IMR-90 (cell line): Measurements from ENCODE around the gene CAP2. TPM values are rescaled to one million over a fixed set of nuclear protein-coding genes. Genes with fewer than 3 reads are reported as not detected.

Experiments used
- ATAC-seq: fragments of 200-7000 bp; cut with Tn5 transposase; 2 replicates; pipeline ENCODE4 v1.9.1; 2020; ENCODE audit warnings: low read depth, mild to moderate bottlenecking, moderate library complexity
- BruUV-seq: library from RNA; stranded (reverse); fragments of 400-500 nt; replicated peaks from 2 replicates; lab custom pipeline; 2021; lab: Mats Ljungman, UMichigan
- CTCF ChIA-PET: fragments of 300-600 bp; formaldehyde crosslinking; extraction: SDS; loops from one replicate; lab custom pipeline; 2021; ENCODE audit warnings: antibody characterized with exemption; lab: Yijun Ruan, JAX
- POLR2A ChIA-PET: fragments of 300-600 bp; sonication (Branson Sonifier 250); formaldehyde crosslinking; loops from one replicate; lab custom pipeline; 2022; ENCODE audit warnings: antibody characterized with exemption; ENCODE audit not compliant: unreplicated experiment; lab: Charles Lee
- DNase-seq: peaks from one replicate; pipeline ENCODE4 v3.0.0; 2013
- H2AFZ ChIP-seq: replicated peaks from 2 replicates; pipeline ENCODE3; 2013; ENCODE audit warnings: low read length, mild to moderate bottlenecking; ENCODE audit not compliant: poor library complexity
- H2AK5ac ChIP-seq: 2 replicates; pipeline ENCODE4 v1.6.1; 2013; ENCODE audit warnings: low read depth, low read length, inconsistent platforms
- H2AK9ac ChIP-seq: replicated peaks from 2 replicates; pipeline ENCODE3; 2013; ENCODE audit warnings: mild to moderate bottlenecking, low read depth, low read length, moderate library complexity; ENCODE audit not compliant: poor library complexity
- H2BK120ac ChIP-seq: 2 replicates; pipeline ENCODE4 v1.6.1; 2013; ENCODE audit warnings: low read depth, low read length, inconsistent platforms
- H2BK15ac ChIP-seq: 3 replicates; pipeline ENCODE4 v1.6.1; 2013; ENCODE audit warnings: low read depth, low read length, inconsistent platforms
- H2BK20ac ChIP-seq: 2 replicates; pipeline ENCODE4 v1.6.1; 2013; ENCODE audit warnings: low read depth, mild to moderate bottlenecking, inconsistent platforms, low read length, moderate library complexity
- H2BK5ac ChIP-seq: 2 replicates; pipeline ENCODE4 v1.6.1; 2013; ENCODE audit warnings: mild to moderate bottlenecking, low read depth, low read length, inconsistent platforms; ENCODE audit not compliant: poor library complexity, severe bottlenecking
- H3K14ac ChIP-seq: replicated peaks from 2 replicates; pipeline ENCODE4 v1.6.1; 2013; ENCODE audit warnings: low read depth, low read length, inconsistent platforms
- H3K18ac ChIP-seq: 2 replicates; pipeline ENCODE4 v1.6.1; 2013; ENCODE audit warnings: low read depth, low read length, control low read depth
- H3K23ac ChIP-seq: 2 replicates; pipeline ENCODE4 v1.6.1; 2013; ENCODE audit warnings: low read depth, low read length, inconsistent platforms
- H3K27ac ChIP-seq: 2 replicates; pipeline ENCODE4 v1.5.1; 2013; ENCODE audit warnings: mild to moderate bottlenecking, control low read depth, low read length; ENCODE audit not compliant: insufficient read depth
- H3K27me3 ChIP-seq: 2 replicates; pipeline ENCODE4 v1.6.1; 2013; ENCODE audit warnings: low read length; ENCODE audit not compliant: control insufficient read depth, insufficient read depth
- H3K36me3 ChIP-seq: 2 replicates; pipeline ENCODE4 v1.6.1; 2013; ENCODE audit warnings: low read length, mixed read lengths; ENCODE audit not compliant: control insufficient read depth, insufficient read depth
- H3K4ac ChIP-seq: 2 replicates; pipeline ENCODE4 v1.6.1; 2013; ENCODE audit warnings: low read depth, low read length, inconsistent platforms
- H3K4me1 ChIP-seq: 2 replicates; pipeline ENCODE4 v1.6.1; 2013; ENCODE audit warnings: low read length, mixed read lengths; ENCODE audit not compliant: control insufficient read depth, insufficient read depth
- H3K4me2 ChIP-seq: 2 replicates; pipeline ENCODE4 v1.6.1; 2013; ENCODE audit warnings: low read depth, mild to moderate bottlenecking, control low read depth, low read length, moderate library complexity
- H3K4me3 ChIP-seq: 2 replicates; pipeline ENCODE4 v1.5.1; 2013; ENCODE audit warnings: low read depth, mild to moderate bottlenecking, control low read depth, low read length, moderate library complexity; ENCODE audit not compliant: insufficient read depth
- H3K56ac ChIP-seq: 2 replicates; pipeline ENCODE4 v1.6.1; 2013; ENCODE audit warnings: low read length, inconsistent platforms; ENCODE audit not compliant: insufficient read depth; ENCODE audit errors: extremely low read depth
- H3K79me1 ChIP-seq, 2 experiments: 2 replicates each; pipeline ENCODE4 v1.6.1; 2013; ENCODE audit warnings: low read length in 2 of 2, inconsistent platforms in 1 of 2, low read depth in 1 of 2
- H3K9ac ChIP-seq: 2 replicates; pipeline ENCODE4 v1.6.1; 2013; ENCODE audit warnings: low read depth, low read length, control low read depth
- H3K9me1 ChIP-seq: 2 replicates; pipeline ENCODE4 v1.6.1; 2013; ENCODE audit warnings: low read length, inconsistent platforms; ENCODE audit not compliant: insufficient read depth
- H3K9me3 ChIP-seq: 2 replicates; pipeline ENCODE4 v1.6.1; 2013; ENCODE audit warnings: low read length; ENCODE audit not compliant: control insufficient read depth, insufficient read depth
- H4K20me1 ChIP-seq: 2 replicates; pipeline ENCODE4 v1.6.1; 2013; ENCODE audit warnings: low read length, inconsistent platforms; ENCODE audit not compliant: insufficient read depth
- H4K5ac ChIP-seq: 2 replicates; pipeline ENCODE4 v1.6.1; 2013; ENCODE audit warnings: mild to moderate bottlenecking, low read depth, low read length, control low read depth
- H4K8ac ChIP-seq, 2 experiments: 2 replicates each; pipeline ENCODE4 v1.6.1; 2013; ENCODE audit warnings: low read depth in 2 of 2, low read length in 2 of 2, control low read depth in 1 of 2, inconsistent platforms in 1 of 2
- H4K91ac ChIP-seq: 2 replicates; pipeline ENCODE4 v1.6.1; 2013; ENCODE audit warnings: low read depth, low read length, inconsistent platforms; ENCODE audit not compliant: insufficient read depth
- CEBPB ChIP-seq: IDR thresholded peaks from 2 replicates; pipeline ENCODE4 v1.6.1; 2012; ENCODE audit warnings: low read depth, low read length, improper control_type of control experiment
- CHD1 ChIP-seq: IDR thresholded peaks from 2 replicates; pipeline ENCODE4 v1.6.1; 2012; ENCODE audit warnings: low read depth, low read length, improper control_type of control experiment
- CTCF ChIP-seq: conservative IDR thresholded peaks from 2 replicates; pipeline ENCODE4 v1.5.1; 2012; ENCODE audit warnings: mild to moderate bottlenecking, low read depth, low read length, improper control_type of control experiment
- FOS ChIP-seq: fragments of 150-350 bp; IDR thresholded peaks from 2 replicates; pipeline ENCODE4 v1.6.1; 2016; ENCODE audit warnings: low read depth, low read length
- MAFK ChIP-seq: IDR thresholded peaks from 2 replicates; pipeline ENCODE4 v1.6.1; 2012; ENCODE audit warnings: low read depth, low read length, improper control_type of control experiment
- MAZ ChIP-seq: IDR thresholded peaks from 2 replicates; pipeline ENCODE4 v1.6.1; 2012; ENCODE audit warnings: low read depth, mild to moderate bottlenecking, low read length, improper control_type of control experiment, moderate library complexity, borderline replicate concordance
- MXI1 ChIP-seq: IDR thresholded peaks from 2 replicates; pipeline ENCODE4 v1.6.1; 2012; ENCODE audit warnings: low read depth, mild to moderate bottlenecking, low read length, moderate library complexity, borderline replicate concordance
- NFE2L2 ChIP-seq: fragments of 150-350 bp; IDR thresholded peaks from 2 replicates; pipeline ENCODE4 v1.6.1; 2016; ENCODE audit warnings: low read depth, mild to moderate bottlenecking, low read length
- POLR2A ChIP-seq: IDR thresholded peaks from 2 replicates; pipeline ENCODE4 v1.6.1; 2012; ENCODE audit warnings: mild to moderate bottlenecking, low read depth, low read length
- RAD21 ChIP-seq: IDR thresholded peaks from 2 replicates; pipeline ENCODE4 v1.6.1; 2012; ENCODE audit warnings: low read length, improper control_type of control experiment
- RCOR1 ChIP-seq: IDR thresholded peaks from 2 replicates; pipeline ENCODE4 v1.6.1; 2012; ENCODE audit warnings: mild to moderate bottlenecking, low read length, improper control_type of control experiment; ENCODE audit not compliant: insufficient replicate concordance
- RFX5 ChIP-seq: IDR thresholded peaks from 2 replicates; pipeline ENCODE4 v1.8.0; 2012; ENCODE audit warnings: low read depth, mild to moderate bottlenecking, low read length, moderate library complexity
- SMC3 ChIP-seq: fragments of 150-350 bp; IDR thresholded peaks from 2 replicates; pipeline ENCODE4 v1.6.1; 2016; ENCODE audit warnings: low read depth, mild to moderate bottlenecking, antibody characterized with exemption, low read length, moderate library complexity
- USF2 ChIP-seq: fragments of 150-350 bp; IDR thresholded peaks from 2 replicates; pipeline ENCODE4 v1.6.1; 2017; ENCODE audit warnings: mild to moderate bottlenecking, antibody characterized with exemption, low read length, low read depth
- WGBS, 2 experiments: methylation state at CpG; one replicate each; pipeline versions ENCODE4 v1.1.5 to v1.1.7; 2013; ENCODE audit warnings: missing lambda C conversion rate in 2 of 2; ENCODE audit not compliant: insufficient read length in 1 of 2; ENCODE audit errors: extremely low coverage in 2 of 2; 5-methylcytosine and 5-hydroxymethylcytosine counted together
- dilution Hi-C: fragments of 300-500 bp; cut with HindIII; formaldehyde crosslinking; loops from one replicate; pipeline ENCODE4 v1.14.3; 2018; ENCODE audit warnings: low sequenced_read_pairs; ENCODE audit not compliant: unreplicated experiment
- in situ Hi-C: fragments of 300-500 bp; cut with MboI; formaldehyde crosslinking; loops from 3 replicates; pipeline ENCODE4 v1.14.3; 2019; ENCODE audit warnings: low sequenced_read_pairs, inconsistent platforms, mixed read lengths
- intact Hi-C: fragments of 100-400 bp; cut with micrococcal nuclease; formaldehyde crosslinking; loops from 2 replicates; pipeline ENCODE4 v1.10.0; 2022
- polyA plus RNA-seq, 3 experiments: library from polyadenylated mRNA; depleted of rRNA; stranded (reverse); fragments of >200 nt; gene quantifications; 2 replicates each; pipeline ENCODE4 v1.2.3, GENCODE V29; 2012; ENCODE audit warnings: low replicate concordance in 1 of 3
- total RNA-seq: library from RNA; depleted of rRNA; stranded (reverse); fragments of >200 nt; gene quantifications from 2 replicates; pipeline ENCODE4 v1.2.3, GENCODE V29; 2012

Gene CAP2
- total and polyA plus RNA-seq, 2 of the 4 experiments (the other 2 are of a cell fraction), result 14.5 to 27.5 TPM

GRCh38 chr6:17506531-17506930 lies 113.1 kb downstream of the CAP2 start:
- TF ChIP-seq CTCF (no peak), RAD21 (no peak), RFX5 (no peak), MXI1 (no peak), POLR2A (no peak), CHD1 (no peak), MAZ (no peak), RCOR1 (no peak), FOS (no peak), CEBPB (no peak), SMC3 (no peak), USF2 (no peak), MAFK (no peak), NFE2L2 (no peak)
- 100% methylated on average over 3 of the region's 6 CpGs; no CpG with 5 or more reads in 1 of the 2 experiments for WGBS, 2 experiments
- Histone ChIP-seq H3K4ac (no peak overlapping the region), H4K5ac (no peak overlapping the region), H3K9ac (no peak overlapping the region), H2BK15ac (no peak overlapping the region), H4K91ac (no peak overlapping the region), H3K4me3 (no peak overlapping the region), H3K23ac (no peak overlapping the region), H3K79me1 (peaks cover 0 to 16% of the 10 kb centered on the region in 2 experiments; a peak in 1 of 4 replicates), H2AK5ac (no peak overlapping the region), H3K9me3 (no peaks in the 10 kb centered on the region), H3K27ac (no peak overlapping the region), H3K9me1 (peaks cover 16% of the 10 kb centered on the region), H2AK9ac (no peak overlapping the region), H2AFZ (no peak overlapping the region), H2BK120ac (no peak overlapping the region), H4K20me1 (no peaks in the 10 kb centered on the region; the same call in 1 of the 2 replicates), H3K4me1 (peaks cover 4% of the 10 kb centered on the region; the same call in 1 of the 2 replicates), H2BK5ac (no peak overlapping the region), H3K36me3 (peaks cover 10% of the 10 kb centered on the region), H3K14ac (no peak overlapping the region), H4K8ac (no peak overlapping the region), H3K4me2 (no peak overlapping the region), H3K18ac (no peak overlapping the region), H3K56ac (no peak overlapping the region), H3K27me3 (no peaks in the 10 kb centered on the region), H2BK20ac (no peak overlapping the region)
- CTCF ChIA-PET, result no interaction called here
- dilution Hi-C loops, result no loop called here
- no TSS peak for BruUV-seq
- in situ Hi-C loops, result no loop called here
- POLR2A ChIA-PET, result no interaction called here
- intact Hi-C loops, result no loop called here
- DNase-seq (no peak), ATAC-seq (no peak)
